Sigmoid colon (tissue), 7 donors: ENCODE measurements around the gene SMYD3. TPM values are rescaled to one million over a fixed set of nuclear protein-coding genes. Genes with fewer than 3 reads are reported as not detected.

Experiments
- DNase-seq: peaks from one replicate; pipeline ENCODE4 v3.0.0-alpha.2; 2019
- H3K27ac ChIP-seq, 4 donors: fragments of 200-600 bp; sonication (generic); one replicate each; pipeline ENCODE4 v1.5.1; 2016 to 2019; ENCODE audit warnings: mild to moderate bottlenecking in 1 of 4
- H3K27me3 ChIP-seq, 3 donors: fragments of 200-600 bp; sonication (generic); one replicate each; pipeline ENCODE4 v1.5.1; 2019; ENCODE audit warnings: mild to moderate bottlenecking in 1 of 3
- H3K36me3 ChIP-seq, 4 donors: fragments of 200-600 bp; sonication (generic); one replicate each; pipeline ENCODE4 v1.5.1; 2016 to 2019
- H3K4me1 ChIP-seq, 4 donors: fragments of 200-600 bp; sonication (generic); one replicate each; pipeline ENCODE4 v1.5.1; 2017 to 2019
- H3K4me3 ChIP-seq, 4 donors: fragments of 200-600 bp; sonication (generic); one replicate each; pipeline ENCODE4 v1.5.1; 2017 to 2019; ENCODE audit warnings: mild to moderate bottlenecking in 2 of 4, moderate library complexity in 1 of 4
- H3K9me3 ChIP-seq, 4 donors: fragments of 200-600 bp in 3 of 4; sonication (generic) in 3 of 4; one replicate each; pipeline versions ENCODE4 v1.5.1 to v1.6.1; 2013 to 2019
- EP300 ChIP-seq, 4 donors: sonication (generic); formaldehyde crosslinking; IDR thresholded peaks; one replicate each; pipeline ENCODE4 v1.6.1; 2017; ENCODE audit warnings: antibody characterized with exemption in 4 of 4
- POLR2A ChIP-seq, 2 donors: fragments of 450-650 bp; IDR thresholded peaks; one replicate each; pipeline ENCODE4 v1.6.1; 2016; ENCODE audit warnings: antibody characterized with exemption in 2 of 2, mild to moderate bottlenecking in 2 of 2, moderate library complexity in 2 of 2
- POLR2AphosphoS5 ChIP-seq, 4 donors: sonication (generic); formaldehyde crosslinking; IDR thresholded peaks; one replicate each; pipeline ENCODE4 v1.6.1; 2017; ENCODE audit warnings: antibody characterized with exemption in 4 of 4
- WGBS, 2 donors: extraction: QIAGEN DNeasy Blood & Tissue Kit; methylation state at CpG; one replicate each; pipeline ENCODE4 v1.1.7; 2013; 5-methylcytosine and 5-hydroxymethylcytosine counted together
- intact Hi-C: fragments of 100-400 bp; cut with DNase I; formaldehyde crosslinking; loops from one replicate; pipeline ENCODE4 v1.15.1; 2023
- polyA plus RNA-seq, 3 donors: library from polyadenylated mRNA; stranded (reverse); fragments of 200-250 nt; gene quantifications; one replicate each; pipeline ENCODE4 v1.2.3, GENCODE V29; 2013
- total RNA-seq, 4 donors: library from RNA; depleted of rRNA; stranded (reverse); fragments of >200 nt; gene quantifications; one replicate each; pipeline ENCODE4 v1.1.0, GENCODE V29; 2016
- TF ChIP-seq, protein P1 (sequence below), 4 experiments: fragments of 450-650 bp in 3 of 4; fragments of 200-600 bp in 1 of 4; IDR thresholded peaks; one replicate each; pipeline ENCODE4 v1.5.1; 2016 to 2019; ENCODE audit warnings: antibody characterized with exemption in 4 of 4, mild to moderate bottlenecking in 3 of 4, moderate library complexity in 2 of 4
- donor health status: healthy with polysubstance abuse.
- donor health status: Bipolar disorder and iron deficiency.
- donor health status: healthy.

Gene SMYD3
- total and polyA plus RNA-seq, 7 donors: 8.7 to 23.8 (median 17.1) TPM

DNA sequence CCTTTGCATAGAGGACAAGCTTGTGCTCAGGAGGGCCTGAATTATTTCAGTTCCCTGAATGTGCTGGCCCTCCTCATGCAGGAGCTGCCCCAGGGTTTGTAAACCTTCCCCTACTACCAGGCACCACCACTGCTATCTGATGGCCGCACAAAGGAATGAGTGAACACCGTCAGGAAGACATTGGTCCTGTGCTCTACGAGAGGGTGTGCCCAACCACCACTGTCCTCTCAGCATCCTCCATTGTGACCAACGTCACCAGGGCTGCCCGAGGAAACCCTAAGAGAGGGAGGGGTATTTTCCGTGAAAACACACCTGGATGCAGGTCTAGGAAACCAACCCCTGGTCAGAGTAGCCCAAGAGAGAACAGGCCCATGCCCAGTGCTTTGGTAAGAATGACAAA lies 694.8 kb downstream of the SMYD3 start:
- Histone ChIP-seq H3K36me3 (no peaks in the 10 kb centered on the region), H3K4me1 (no peaks in the 10 kb centered on the region), H3K27me3 (no peaks in the 10 kb centered on the region), H3K4me3 (no peak overlapping the region), H3K9me3 (no peaks in the 10 kb centered on the region), H3K27ac (no peak overlapping the region)
- WGBS, 2 donors: 88 to 96% methylated on average over 6 of the region's 6 CpGs
- intact Hi-C loops: no loop called here
- no peak for DNase-seq
- TF ChIP-seq POLR2A (IDR thresholded peaks at IDR 0.05) (no peak), EP300 (IDR thresholded peaks at IDR 0.05) (no peak), POLR2AphosphoS5 (IDR thresholded peaks at IDR 0.05) (no peak)
- TF ChIP-seq, protein P1, sequence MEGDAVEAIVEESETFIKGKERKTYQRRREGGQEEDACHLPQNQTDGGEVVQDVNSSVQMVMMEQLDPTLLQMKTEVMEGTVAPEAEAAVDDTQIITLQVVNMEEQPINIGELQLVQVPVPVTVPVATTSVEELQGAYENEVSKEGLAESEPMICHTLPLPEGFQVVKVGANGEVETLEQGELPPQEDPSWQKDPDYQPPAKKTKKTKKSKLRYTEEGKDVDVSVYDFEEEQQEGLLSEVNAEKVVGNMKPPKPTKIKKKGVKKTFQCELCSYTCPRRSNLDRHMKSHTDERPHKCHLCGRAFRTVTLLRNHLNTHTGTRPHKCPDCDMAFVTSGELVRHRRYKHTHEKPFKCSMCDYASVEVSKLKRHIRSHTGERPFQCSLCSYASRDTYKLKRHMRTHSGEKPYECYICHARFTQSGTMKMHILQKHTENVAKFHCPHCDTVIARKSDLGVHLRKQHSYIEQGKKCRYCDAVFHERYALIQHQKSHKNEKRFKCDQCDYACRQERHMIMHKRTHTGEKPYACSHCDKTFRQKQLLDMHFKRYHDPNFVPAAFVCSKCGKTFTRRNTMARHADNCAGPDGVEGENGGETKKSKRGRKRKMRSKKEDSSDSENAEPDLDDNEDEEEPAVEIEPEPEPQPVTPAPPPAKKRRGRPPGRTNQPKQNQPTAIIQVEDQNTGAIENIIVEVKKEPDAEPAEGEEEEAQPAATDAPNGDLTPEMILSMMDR (IDR thresholded peaks at IDR 0.05): no peak

DNA sequence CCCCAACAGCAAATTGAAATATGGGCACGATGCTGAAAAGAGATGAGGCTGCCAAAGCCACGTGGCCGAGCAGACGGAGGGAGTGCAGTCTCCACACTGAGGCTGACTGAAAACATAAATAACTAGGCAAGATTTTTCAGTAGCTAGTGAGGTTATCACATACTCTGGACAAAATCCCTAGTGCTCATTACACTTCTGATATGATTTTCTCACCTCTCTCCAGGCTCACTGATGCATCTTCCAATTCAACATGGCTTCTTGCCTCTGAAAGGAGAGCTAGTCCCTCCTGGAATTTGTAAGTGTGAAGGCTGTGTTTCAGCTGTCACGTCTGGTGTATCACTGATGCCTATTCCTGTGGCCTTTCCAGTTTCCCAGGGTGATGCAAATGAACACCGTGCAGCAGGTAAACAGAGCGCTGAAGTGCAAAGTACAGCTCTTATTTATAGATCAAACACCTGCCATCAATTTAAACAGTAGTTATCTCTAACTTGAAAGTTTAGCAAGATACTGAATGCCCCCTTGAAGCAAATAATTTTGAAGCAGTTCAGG lies 696.2 kb downstream of the SMYD3 start:
- intact Hi-C loops: no loop called here
- no peak overlapping the region for H3K27ac ChIP-seq
- TF ChIP-seq EP300 (IDR thresholded peaks at IDR 0.05): no peak
- TF ChIP-seq POLR2AphosphoS5 (IDR thresholded peaks at IDR 0.05): no peak
- TF ChIP-seq, protein P1 (IDR thresholded peaks at IDR 0.05): no peak
- TF ChIP-seq POLR2A (IDR thresholded peaks at IDR 0.05): no peak
- no peaks in the 10 kb centered on the region for H3K36me3 ChIP-seq
- WGBS, 2 donors: 22 to 55% methylated on average over 7 of the region's 7 CpGs
- H3K9me3 ChIP-seq: no peaks in the 10 kb centered on the region
- no peak for DNase-seq
- H3K4me3 ChIP-seq: no peak overlapping the region
- no peaks in the 10 kb centered on the region for H3K27me3 ChIP-seq
- no peaks in the 10 kb centered on the region for H3K4me1 ChIP-seq

DNA sequence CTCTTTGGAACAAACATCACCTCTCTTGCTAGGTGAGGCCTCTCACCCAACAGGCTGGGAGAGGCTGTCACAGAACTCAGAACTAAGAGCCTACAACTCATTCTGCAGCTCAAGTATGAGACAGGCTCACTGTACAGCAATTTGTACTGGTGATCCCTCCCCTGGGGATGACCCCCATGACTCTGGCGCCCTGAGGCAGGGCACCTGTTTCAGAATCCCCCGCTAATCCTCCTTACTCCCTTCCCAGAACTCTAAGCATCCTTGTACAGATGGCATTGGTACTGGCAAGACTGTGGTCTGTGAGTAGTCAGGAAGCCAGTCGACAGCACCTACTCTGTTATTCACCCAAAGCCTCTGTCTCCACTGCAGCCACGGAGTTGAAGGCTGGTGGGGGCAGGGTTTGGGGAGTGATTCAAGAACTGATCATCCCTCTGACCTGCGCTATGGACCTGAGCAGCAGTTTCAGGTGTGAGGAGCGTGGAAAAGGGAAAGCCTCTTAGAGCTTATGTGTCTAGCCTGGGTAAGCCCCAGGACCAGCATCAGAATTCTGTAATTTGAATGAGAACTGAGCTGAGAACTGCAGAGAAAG lies 696.8 kb downstream of the SMYD3 start:
- H3K27ac ChIP-seq: no peak overlapping the region
- no peak for DNase-seq
- H3K9me3 ChIP-seq: no peaks in the 10 kb centered on the region
- no peak overlapping the region for H3K4me3 ChIP-seq
- TF ChIP-seq, protein P1 (IDR thresholded peaks at IDR 0.05): no peak
- TF ChIP-seq EP300 (IDR thresholded peaks at IDR 0.05) (no peak), POLR2A (IDR thresholded peaks at IDR 0.05) (no peak), POLR2AphosphoS5 (IDR thresholded peaks at IDR 0.05) (no peak)
- intact Hi-C loops: no loop called here
- H3K36me3 ChIP-seq: no peaks in the 10 kb centered on the region
- H3K27me3 ChIP-seq: no peaks in the 10 kb centered on the region
- 76 to 87% methylated on average over 6 of the region's 6 CpGs for WGBS, 2 donors
- H3K4me1 ChIP-seq: no peaks in the 10 kb centered on the region

DNA sequence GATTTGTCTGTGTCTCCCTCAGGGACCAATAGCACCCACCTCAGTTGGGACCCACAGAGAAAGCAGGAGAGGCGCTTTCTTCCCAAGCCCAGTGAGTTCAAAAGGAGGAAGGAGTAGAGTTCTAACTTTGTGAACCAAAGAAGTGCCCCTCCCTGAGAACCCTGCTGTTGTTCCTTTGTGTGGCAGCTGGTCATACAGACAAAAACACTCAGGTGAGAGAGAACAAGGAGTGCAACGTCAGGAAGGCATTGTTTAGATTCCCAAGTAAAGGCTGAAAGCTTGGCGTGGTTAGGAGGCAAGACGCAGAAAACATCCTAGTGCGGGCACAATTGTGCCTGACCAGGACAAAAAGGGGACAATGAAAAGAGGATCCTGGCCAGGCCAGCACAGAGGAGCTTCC lies 697.7 kb downstream of the SMYD3 start:
- 58 to 86% methylated on average over 5 of the region's 5 CpGs for WGBS, 2 donors
- H3K4me3 ChIP-seq: no peak overlapping the region
- no peak for TF ChIP-seq POLR2AphosphoS5 (IDR thresholded peaks at IDR 0.05)
- no peak for TF ChIP-seq POLR2A (IDR thresholded peaks at IDR 0.05)
- no peak for TF ChIP-seq EP300 (IDR thresholded peaks at IDR 0.05)
- TF ChIP-seq, protein P1 (IDR thresholded peaks at IDR 0.05): no peak
- H3K27ac ChIP-seq: no peak overlapping the region
- no peaks in the 10 kb centered on the region for H3K4me1 ChIP-seq
- DNase-seq: no peak
- no peaks in the 10 kb centered on the region for H3K9me3 ChIP-seq
- H3K36me3 ChIP-seq: no peaks in the 10 kb centered on the region
- no peaks in the 10 kb centered on the region for H3K27me3 ChIP-seq
- intact Hi-C loops: no loop called here
